GM19035 (cell line): Measurements from ENCODE around the gene MYEF2.

Experiments used
- ATAC-seq: cut with Tn5 transposase; IDR thresholded peaks from one replicate; pipeline ENCODE4 v1.9.1; 2021; ENCODE audit not compliant: unreplicated experiment

The MYEF2 gene

GRCh38 chr15:48090115-48090514 is 88.0 kb downstream of the MYEF2 start:
- no peak for ATAC-seq

- ATAC-seq: no peak
Measured at GRCh38 chr15:48089702-48090101, 88.4 kb downstream of the MYEF2 start.

GRCh38 chr15:48087844-48088243 is 90.3 kb downstream of the MYEF2 start:
- no peak for ATAC-seq

DNA sequence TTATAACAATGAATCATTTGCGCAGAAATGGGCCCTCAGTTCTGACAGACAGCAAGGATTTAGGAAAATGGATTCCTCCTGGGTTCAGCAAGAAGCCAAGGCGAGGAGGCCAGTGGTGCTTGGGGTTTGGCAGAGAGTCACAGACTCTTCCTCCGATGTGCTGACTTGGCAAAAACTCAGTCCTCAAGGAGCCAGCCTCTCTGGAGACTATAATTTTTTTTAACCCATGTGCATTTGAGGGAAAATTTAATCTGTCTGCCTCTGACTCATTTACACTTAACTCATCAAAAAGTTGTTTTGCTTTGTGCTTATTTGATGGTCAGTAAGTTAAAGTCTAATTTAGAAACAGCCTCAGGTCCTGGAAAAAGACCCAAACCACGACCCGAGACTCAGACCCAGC is 91.5 kb downstream of the MYEF2 start:
- no peak for ATAC-seq

DNA sequence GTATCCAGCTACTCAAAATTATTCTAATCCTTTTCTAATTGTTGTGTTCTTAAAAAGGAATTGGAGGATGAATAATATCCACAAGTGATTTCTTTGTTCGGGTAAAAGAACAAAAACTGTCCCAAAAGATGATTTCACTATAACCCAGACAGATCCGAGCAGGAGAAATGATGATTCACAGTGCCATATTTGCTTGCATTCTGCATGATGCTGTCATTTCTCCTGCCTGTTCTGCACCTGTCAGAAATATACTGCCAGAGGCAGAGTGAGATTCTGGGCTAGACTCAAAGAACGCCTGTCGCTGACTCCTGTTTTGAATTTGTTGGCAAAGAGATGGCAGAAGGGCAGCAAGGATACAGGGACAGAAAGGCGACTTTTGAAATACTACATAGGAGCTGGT is 92.0 kb downstream of the MYEF2 start:
- ATAC-seq: no peak

- ATAC-seq: no peak
Measured at GRCh38 chr15:48085591-48085930, 92.5 kb downstream of the MYEF2 start.

- ATAC-seq: no peak
Measured at GRCh38 chr15:48084759-48085590, 93.1 kb downstream of the MYEF2 start.
